GM18858 (cell line): ENCODE results near the gene FAM184B.

Experiments
- ATAC-seq: cut with Tn5 transposase; IDR thresholded peaks from one replicate; pipeline ENCODE4 v1.9.1; 2021; ENCODE audit not compliant: unreplicated experiment

FAM184B gene

GRCh38 chr4:17584521-17585213 lies 196.8 kb downstream of the FAM184B start:
- ATAC-seq, result no peak

- no peak for ATAC-seq
These were observed 197.5 kb downstream of the FAM184B start for GRCh38 chr4:17583941-17584340.

GRCh38 chr4:17583276-17583675 lies 198.1 kb downstream of the FAM184B start:
- ATAC-seq, result no peak

- ATAC-seq, result no peak
These were observed 200.5 kb downstream of the FAM184B start for GRCh38 chr4:17580969-17581368.
